Prostate gland (tissue), 2 donors: Measurements from ENCODE around the gene TMEM178B.

Source experiments
- CTCF ChIP-seq, 4 experiments: fragments of 200-600 bp in 2 of 4; fragments of 450-650 bp in 2 of 4; sonication (generic) in 2 of 4; IDR thresholded peaks; 1 replicate in 3 of 4; 2 replicates in 1 of 4; pipeline ENCODE4 v1.5.1; 2016 to 2019; ENCODE audit warnings: antibody characterized with exemption in 4 of 4, mild to moderate bottlenecking in 2 of 4, moderate library complexity in 2 of 4
- POLR2AphosphoS5 ChIP-seq: sonication (generic); formaldehyde crosslinking; IDR thresholded peaks from one replicate; pipeline ENCODE4 v1.6.1; 2017; ENCODE audit warnings: antibody characterized with exemption

- TF ChIP-seq POLR2AphosphoS5 (no peak), CTCF (IDR thresholded peaks at IDR 0.05) (no peak)
Measured at GRCh38 chr7:141528399-141528798, 454.5 kb downstream of the TMEM178B start.
